VCaP (cell line): ENCODE measurements around the gene BAX.
"Not testable (repeated sequence)": the region's sequence is repeated elsewhere in the genome, so short reads cannot be mapped to it uniquely, and the experiment has no call there.

ENCODE experiments used
- H3K27ac ChIP-seq: fragments of 450-650 bp; 2 replicates; pipeline ENCODE4 v1.5.1; 2017
- CTCF ChIP-seq: fragments of 450-650 bp; conservative IDR thresholded peaks from 2 replicates; pipeline ENCODE4 v1.5.1; 2017; ENCODE audit warnings: mild to moderate bottlenecking, moderate library complexity

BAX gene

GRCh38 chr19:48922548-48923490, 31.9 kb upstream of the BAX start:
- H3K27ac ChIP-seq: no peak overlapping the region
- no peak for TF ChIP-seq CTCF

- H3K27ac ChIP-seq: no peak overlapping the region
- no peak for TF ChIP-seq CTCF
Observed at GRCh38 chr19:48925240-48925843, 29.3 kb upstream of the BAX start.

- not testable (repeated sequence) for H3K27ac ChIP-seq
Observed at GRCh38 chr19:48925890-48926289, 28.8 kb upstream of the BAX start.

- H3K27ac ChIP-seq: peak overlapping the region; percentile 70
- no peak for TF ChIP-seq CTCF
Observed at GRCh38 chr19:48926909-48927308, 27.8 kb upstream of the BAX start.

- peak overlapping the region; percentile 70 for H3K27ac ChIP-seq
Observed at GRCh38 chr19:48927692-48928091, 27.0 kb upstream of the BAX start.

- H3K27ac ChIP-seq: peak overlapping the region; percentile 70
Observed at GRCh38 chr19:48928164-48929025, 26.3 kb upstream of the BAX start.

GRCh38 chr19:48933382-48933932, 21.2 kb upstream of the BAX start, which contains the start of gene DHDH:
Gene DHDH (plus strand): TSS chr19:48933699. CDS start chr19:48933722, 23 bp downstream.
- TF ChIP-seq CTCF: 0 out of 2 replicates have a peak, but pooled peaks have one; percentile 10

More at GRCh38 chr19:48928164-48929025, 26.3 kb upstream of the BAX start:
- TF ChIP-seq CTCF: no peak

GRCh38 chr19:48934837-48935236, 19.8 kb upstream of the BAX start:
- TF ChIP-seq CTCF: no peak
- no peak overlapping the region for H3K27ac ChIP-seq

More at GRCh38 chr19:48933382-48933932, 21.2 kb upstream of the BAX start, which contains the start of gene DHDH:
- peak within 1 kb of the TSS; percentile 59 for H3K27ac ChIP-seq
